KMS-11 (cell line): Measurements from ENCODE around the gene RFX8.
"Not testable (repeated sequence)": the region's sequence is repeated elsewhere in the genome, so short reads cannot be mapped to it uniquely, and the experiment has no call there.

Experiments used
- H2AFZ ChIP-seq: fragments of 200-600 bp; sonication (generic); 2 replicates; pipeline ENCODE4 v1.6.1; 2016; ENCODE audit warnings: antibody characterized with exemption, mixed run types, low read depth
- H3K27ac ChIP-seq: fragments of 200-600 bp; sonication (generic); 2 replicates; pipeline ENCODE4 v1.6.1; 2016; ENCODE audit warnings: mild to moderate bottlenecking, mixed run types
- H3K27me3 ChIP-seq: fragments of 200-600 bp; sonication (generic); 2 replicates; pipeline ENCODE4 v1.6.1; 2017; ENCODE audit warnings: mild to moderate bottlenecking, low read depth, mixed run types, moderate library complexity; ENCODE audit not compliant: insufficient read depth
- H3K36me3 ChIP-seq: fragments of 200-600 bp; sonication (generic); 2 replicates; pipeline ENCODE4 v1.6.1; 2017; ENCODE audit warnings: mild to moderate bottlenecking, mixed run types; ENCODE audit not compliant: insufficient read depth
- H3K4me1 ChIP-seq: fragments of 200-600 bp; sonication (generic); 2 replicates; pipeline ENCODE4 v1.6.1; 2016; ENCODE audit warnings: mild to moderate bottlenecking, low read depth, mixed run types; ENCODE audit not compliant: poor library complexity, severe bottlenecking
- H3K4me2 ChIP-seq: fragments of 200-600 bp; sonication (generic); 2 replicates; pipeline ENCODE4 v1.7.0; 2016; ENCODE audit warnings: mild to moderate bottlenecking, mixed run types
- H3K4me3 ChIP-seq: fragments of 200-600 bp; sonication (generic); IDR thresholded peaks from 2 replicates; pipeline ENCODE4 v1.6.1; 2017; ENCODE audit warnings: low read depth, low read length, mixed read lengths; ENCODE audit not compliant: insufficient read depth
- H3K79me2 ChIP-seq: fragments of 200-600 bp; sonication (generic); 2 replicates; pipeline ENCODE4 v1.6.1; 2016; ENCODE audit warnings: low read depth, mixed run types; ENCODE audit not compliant: insufficient read depth
- H3K9ac ChIP-seq: fragments of 200-600 bp; sonication (generic); 2 replicates; pipeline ENCODE4 v1.6.1; 2016; ENCODE audit warnings: mild to moderate bottlenecking, mixed run types
- H4K20me1 ChIP-seq: fragments of 200-600 bp; sonication (generic); 2 replicates; pipeline ENCODE4 v1.6.1; 2016; ENCODE audit warnings: mild to moderate bottlenecking, mixed run types; ENCODE audit not compliant: insufficient read depth
- TF ChIP-seq, protein P1 (sequence below): fragments of 200-600 bp; sonication (generic); conservative IDR thresholded peaks from 2 replicates; pipeline ENCODE4 v1.6.1; 2017; ENCODE audit warnings: low read depth, mild to moderate bottlenecking, antibody characterized with exemption, low read length, moderate library complexity, mixed read lengths

Gene RFX8

DNA sequence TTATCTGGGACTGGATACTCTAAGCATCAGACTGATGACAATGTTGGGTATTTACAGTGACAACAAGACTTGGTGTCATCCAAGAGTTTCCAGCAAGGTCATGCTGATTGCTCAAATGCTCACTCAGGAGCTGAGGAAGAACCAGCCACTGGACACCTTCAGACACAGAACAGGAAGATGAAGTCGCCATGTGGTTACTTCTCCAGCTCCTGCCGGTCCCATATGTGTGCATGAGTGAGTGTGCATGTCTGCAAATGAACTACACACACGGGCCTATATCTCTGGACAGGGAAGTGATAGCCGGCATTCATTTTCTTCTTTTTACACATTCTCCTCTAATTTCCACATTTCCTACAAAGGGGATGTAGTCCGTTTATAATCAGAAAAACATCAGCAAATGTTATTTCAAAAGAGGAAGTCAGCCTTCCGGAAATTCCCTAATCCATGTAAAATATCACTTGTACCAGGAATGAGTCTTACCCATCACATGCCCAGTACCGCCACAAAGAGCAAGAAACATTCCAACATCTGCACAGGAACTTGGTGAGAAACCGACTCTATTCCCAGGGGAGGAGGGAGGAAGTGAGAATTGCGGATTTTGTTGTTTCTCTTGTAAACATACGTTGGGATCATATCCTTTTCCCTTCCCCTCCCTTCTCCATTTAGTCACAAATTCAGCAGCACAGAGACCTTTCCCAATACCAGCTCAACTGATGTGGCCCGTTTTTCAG is 10.8 kb downstream of the RFX8 start:
- TF ChIP-seq, protein P1, sequence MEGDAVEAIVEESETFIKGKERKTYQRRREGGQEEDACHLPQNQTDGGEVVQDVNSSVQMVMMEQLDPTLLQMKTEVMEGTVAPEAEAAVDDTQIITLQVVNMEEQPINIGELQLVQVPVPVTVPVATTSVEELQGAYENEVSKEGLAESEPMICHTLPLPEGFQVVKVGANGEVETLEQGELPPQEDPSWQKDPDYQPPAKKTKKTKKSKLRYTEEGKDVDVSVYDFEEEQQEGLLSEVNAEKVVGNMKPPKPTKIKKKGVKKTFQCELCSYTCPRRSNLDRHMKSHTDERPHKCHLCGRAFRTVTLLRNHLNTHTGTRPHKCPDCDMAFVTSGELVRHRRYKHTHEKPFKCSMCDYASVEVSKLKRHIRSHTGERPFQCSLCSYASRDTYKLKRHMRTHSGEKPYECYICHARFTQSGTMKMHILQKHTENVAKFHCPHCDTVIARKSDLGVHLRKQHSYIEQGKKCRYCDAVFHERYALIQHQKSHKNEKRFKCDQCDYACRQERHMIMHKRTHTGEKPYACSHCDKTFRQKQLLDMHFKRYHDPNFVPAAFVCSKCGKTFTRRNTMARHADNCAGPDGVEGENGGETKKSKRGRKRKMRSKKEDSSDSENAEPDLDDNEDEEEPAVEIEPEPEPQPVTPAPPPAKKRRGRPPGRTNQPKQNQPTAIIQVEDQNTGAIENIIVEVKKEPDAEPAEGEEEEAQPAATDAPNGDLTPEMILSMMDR = no peak
- Histone ChIP-seq H2AFZ (no peak overlapping the region), H3K36me3 (no peaks in the 10 kb centered on the region), H3K4me1 (no peaks in the 10 kb centered on the region), H3K4me3 (no peak overlapping the region), H3K9ac (no peak overlapping the region), H3K27me3 (no peaks in the 10 kb centered on the region), H3K27ac (no peak overlapping the region), H3K79me2 (no peaks in the 10 kb centered on the region), H3K4me2 (no peak overlapping the region), H4K20me1 (no peaks in the 10 kb centered on the region)

DNA sequence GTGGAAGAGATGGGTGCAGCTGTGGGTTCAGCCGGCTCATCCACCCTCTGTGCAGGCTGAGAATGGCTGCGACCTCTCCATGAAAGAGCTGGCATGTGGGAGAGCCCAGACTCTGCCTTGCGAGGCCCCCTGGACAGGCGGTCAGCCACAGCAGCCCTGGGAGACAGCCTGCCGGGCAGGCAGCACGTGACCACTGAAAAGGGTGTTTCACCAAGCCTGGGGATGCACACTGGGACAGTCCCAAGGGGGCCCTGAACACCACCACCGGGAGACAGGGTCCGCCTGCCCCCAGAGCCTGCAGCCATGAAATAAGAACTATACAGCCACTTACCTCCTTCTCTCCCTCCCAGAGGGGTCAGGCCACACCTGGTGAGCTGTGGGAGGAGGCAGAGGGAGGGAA is 11.5 kb downstream of the RFX8 start:
- Histone ChIP-seq H3K27me3 (no peaks in the 10 kb centered on the region), H3K4me2 (no peak overlapping the region), H3K36me3 (no peaks in the 10 kb centered on the region), H3K4me3 (no peak overlapping the region), H4K20me1 (no peaks in the 10 kb centered on the region), H3K27ac (no peak overlapping the region), H3K9ac (no peak overlapping the region), H3K79me2 (no peaks in the 10 kb centered on the region), H2AFZ (no peak overlapping the region), H3K4me1 (no peaks in the 10 kb centered on the region)
- TF ChIP-seq, protein P1 = no peak

DNA sequence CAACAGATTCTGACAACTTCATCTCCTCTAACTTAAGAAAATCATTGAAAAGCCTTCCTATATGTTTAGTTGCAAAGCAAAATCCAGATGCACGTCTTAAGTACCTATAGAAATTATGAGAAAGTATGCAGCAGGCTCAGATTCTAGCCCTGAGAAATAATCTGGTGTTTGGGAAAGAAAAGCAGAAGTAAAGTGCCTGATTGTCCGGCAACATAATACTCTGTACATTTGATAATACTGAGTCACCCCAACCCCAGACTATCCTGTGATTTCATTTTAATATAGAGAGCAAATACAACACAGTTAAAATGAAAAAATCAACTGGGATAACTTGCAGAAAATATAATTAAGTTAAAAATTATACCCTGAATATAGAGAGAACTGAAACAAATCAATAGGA is 13.5 kb downstream of the RFX8 start:
- no peaks in the 10 kb centered on the region for H3K27me3 ChIP-seq
- no peak overlapping the region for H3K9ac ChIP-seq
- no peaks in the 10 kb centered on the region for H3K4me1 ChIP-seq
- H3K79me2 ChIP-seq = no peaks in the 10 kb centered on the region
- no peaks in the 10 kb centered on the region for H4K20me1 ChIP-seq
- TF ChIP-seq, protein P1 = no peak
- H3K27ac ChIP-seq = no peak overlapping the region
- no peak overlapping the region for H2AFZ ChIP-seq
- no peak overlapping the region for H3K4me3 ChIP-seq
- H3K36me3 ChIP-seq = no peaks in the 10 kb centered on the region
- no peak overlapping the region for H3K4me2 ChIP-seq

DNA sequence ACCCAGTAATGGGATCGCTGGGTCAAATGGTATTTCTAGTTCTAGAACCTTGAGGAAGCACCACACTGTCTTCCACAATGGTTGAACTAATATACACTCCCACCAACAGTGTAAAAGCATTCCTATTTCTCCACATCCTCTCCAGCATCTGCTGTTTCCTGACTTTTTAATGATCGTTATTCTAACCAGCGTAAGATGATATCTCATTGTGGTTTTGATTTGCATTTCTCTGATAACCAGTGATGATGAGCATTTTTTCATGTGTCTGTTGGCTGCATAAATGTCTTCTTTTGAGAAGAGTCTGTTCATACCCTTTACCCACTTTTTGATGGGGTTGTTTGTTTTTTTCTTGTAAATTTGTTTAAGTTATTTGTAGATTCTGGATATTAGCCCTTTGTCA is 20.5 kb downstream of the RFX8 start:
- H3K4me2 ChIP-seq, H3K27ac ChIP-seq, H4K20me1 ChIP-seq, H3K27me3 ChIP-seq, H3K4me1 ChIP-seq, H3K36me3 ChIP-seq, H2AFZ ChIP-seq, H3K9ac ChIP-seq, H3K79me2 ChIP-seq, H3K4me3 ChIP-seq: not testable (repeated sequence)

DNA sequence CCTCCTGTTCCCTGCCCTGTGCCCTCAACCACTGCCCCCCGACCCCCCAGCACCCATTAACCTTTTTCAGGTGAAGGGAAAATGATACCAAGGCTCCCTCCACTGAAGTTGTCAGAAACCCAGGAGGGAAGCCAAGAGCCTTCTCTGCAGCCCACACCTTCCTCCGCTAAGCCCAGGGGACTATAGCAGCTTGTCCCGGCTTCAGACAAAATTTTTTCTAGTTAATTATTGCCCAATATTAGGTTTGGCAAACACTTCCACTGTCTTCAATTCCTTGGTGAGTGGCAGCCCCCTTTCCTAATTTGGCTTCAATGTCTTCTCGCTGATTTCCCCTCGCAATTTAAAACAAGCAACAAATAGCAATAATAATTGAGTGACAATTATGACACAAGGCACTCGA is 23.9 kb downstream of the RFX8 start:
- Histone ChIP-seq H3K4me2 (no peak overlapping the region), H3K27me3 (no peaks in the 10 kb centered on the region)

More for the DNA sequence above, 23.9 kb downstream of the RFX8 start:
- TF ChIP-seq, protein P1 = no peak
- Histone ChIP-seq H3K4me1 (no peaks in the 10 kb centered on the region), H3K4me3 (no peak overlapping the region), H3K36me3 (no peaks in the 10 kb centered on the region), H3K79me2 (no peaks in the 10 kb centered on the region), H2AFZ (no peak overlapping the region), H3K27ac (no peak overlapping the region), H4K20me1 (no peaks in the 10 kb centered on the region), H3K9ac (no peak overlapping the region)
